ENCODE measurements around the gene CNTNAP2. TPM values are rescaled to one million over a fixed set of nuclear protein-coding genes. Genes with fewer than 3 reads are reported as not detected.

The CNTNAP2 gene
- total RNA-seq, 2 donors from 2014 or later = 0.37 TPM; not detected in 1

GRCh38 chr7:146858690-146859089 lies 742.1 kb downstream of the CNTNAP2 start:
- H3K9me3 ChIP-seq (ENCODE audit: control insufficient read depth, low read length, poor library complexity, severe bottlenecking) = no peaks in the 10 kb centered on the region
- no peak for DNase-seq
- ATAC-seq = no peak
- H3K27me3 Mint-ChIP-seq = no peaks in the 10 kb centered on the region
- no peak overlapping the region for H3K27ac Mint-ChIP-seq
- no peaks in the 10 kb centered on the region for H3K36me3 Mint-ChIP-seq (ENCODE audit: low read depth)
- H3K4me3 Mint-ChIP-seq = no peak overlapping the region
- H3K4me1 Mint-ChIP-seq = no peaks in the 10 kb centered on the region

GRCh38 chr7:146861701-146862100 lies 745.1 kb downstream of the CNTNAP2 start:
- ATAC-seq = no peak
- Mint-ChIP-seq H3K36me3 (ENCODE audit: low read depth) (no peaks in the 10 kb centered on the region), H3K4me1 (no peaks in the 10 kb centered on the region), H3K27me3 (no peaks in the 10 kb centered on the region), H3K27ac (no peak overlapping the region), H3K4me3 (no peak overlapping the region)
- no peak for DNase-seq
- H3K9me3 ChIP-seq (ENCODE audit: control insufficient read depth, low read length, poor library complexity, severe bottlenecking) = no peaks in the 10 kb centered on the region

GRCh38 chr7:146862415-146862814 lies 745.8 kb downstream of the CNTNAP2 start:
- no peaks in the 10 kb centered on the region for H3K4me1 Mint-ChIP-seq
- H3K27me3 Mint-ChIP-seq = no peaks in the 10 kb centered on the region
- ATAC-seq (no peak), DNase-seq (no peak)
- no peaks in the 10 kb centered on the region for H3K9me3 ChIP-seq (ENCODE audit: control insufficient read depth, low read length, poor library complexity, severe bottlenecking)
- H3K36me3 Mint-ChIP-seq (ENCODE audit: low read depth) = no peaks in the 10 kb centered on the region
- H3K4me3 Mint-ChIP-seq = no peak overlapping the region
- H3K27ac Mint-ChIP-seq = no peak overlapping the region

GRCh38 chr7:146864644-146865043 lies 748.0 kb downstream of the CNTNAP2 start:
- H3K9me3 ChIP-seq (ENCODE audit: control insufficient read depth, low read length, poor library complexity, severe bottlenecking) = no peaks in the 10 kb centered on the region
- Mint-ChIP-seq H3K4me1 (no peaks in the 10 kb centered on the region), H3K4me3 (no peak overlapping the region), H3K27ac (no peak overlapping the region), H3K27me3 (no peaks in the 10 kb centered on the region), H3K36me3 (ENCODE audit: low read depth) (no peaks in the 10 kb centered on the region)
- ATAC-seq = no peak
- DNase-seq = no peak

GRCh38 chr7:146865696-146866095 lies 749.1 kb downstream of the CNTNAP2 start:
- Mint-ChIP-seq H3K36me3 (ENCODE audit: low read depth) (no peaks in the 10 kb centered on the region), H3K27me3 (no peaks in the 10 kb centered on the region), H3K27ac (no peak overlapping the region), H3K4me1 (no peaks in the 10 kb centered on the region), H3K4me3 (no peak overlapping the region)
- DNase-seq (no peak), ATAC-seq (no peak)
- no peaks in the 10 kb centered on the region for H3K9me3 ChIP-seq (ENCODE audit: control insufficient read depth, low read length, poor library complexity, severe bottlenecking)

- H3K9me3 ChIP-seq (ENCODE audit: control insufficient read depth, low read length, poor library complexity, severe bottlenecking) = no peaks in the 10 kb centered on the region
- Mint-ChIP-seq H3K4me3 (no peak overlapping the region), H3K4me1 (no peaks in the 10 kb centered on the region), H3K36me3 (ENCODE audit: low read depth) (no peaks in the 10 kb centered on the region), H3K27me3 (no peaks in the 10 kb centered on the region), H3K27ac (no peak overlapping the region)
- ATAC-seq (no peak), DNase-seq (no peak)
These were observed 758.1 kb downstream of the CNTNAP2 start for GRCh38 chr7:146874722-146875121.

GRCh38 chr7:146875237-146875785 lies 758.7 kb downstream of the CNTNAP2 start:
- Mint-ChIP-seq H3K4me1 (no peaks in the 10 kb centered on the region), H3K27me3 (no peaks in the 10 kb centered on the region), H3K4me3 (no peak overlapping the region), H3K36me3 (ENCODE audit: low read depth) (no peaks in the 10 kb centered on the region), H3K27ac (no peak overlapping the region)
- no peak for DNase-seq
- H3K9me3 ChIP-seq (ENCODE audit: control insufficient read depth, low read length, poor library complexity, severe bottlenecking) = no peaks in the 10 kb centered on the region
- no peak for ATAC-seq

- DNase-seq (no peak), ATAC-seq (no peak)
- no peaks in the 10 kb centered on the region for H3K9me3 ChIP-seq (ENCODE audit: control insufficient read depth, low read length, poor library complexity, severe bottlenecking)
- H3K27me3 Mint-ChIP-seq = no peaks in the 10 kb centered on the region
- H3K27ac Mint-ChIP-seq = no peak overlapping the region
- no peak overlapping the region for H3K4me3 Mint-ChIP-seq
- no peaks in the 10 kb centered on the region for H3K36me3 Mint-ChIP-seq (ENCODE audit: low read depth)
- no peaks in the 10 kb centered on the region for H3K4me1 Mint-ChIP-seq
These were observed 759.4 kb downstream of the CNTNAP2 start for GRCh38 chr7:146875981-146876380.

GRCh38 chr7:146876411-146876810 lies 759.8 kb downstream of the CNTNAP2 start:
- no peaks in the 10 kb centered on the region for H3K9me3 ChIP-seq (ENCODE audit: control insufficient read depth, low read length, poor library complexity, severe bottlenecking)
- Mint-ChIP-seq H3K36me3 (ENCODE audit: low read depth) (no peaks in the 10 kb centered on the region), H3K27me3 (no peaks in the 10 kb centered on the region), H3K4me1 (no peaks in the 10 kb centered on the region), H3K4me3 (no peak overlapping the region), H3K27ac (no peak overlapping the region)
- ATAC-seq (no peak), DNase-seq (no peak)

- no peak overlapping the region for H3K27ac Mint-ChIP-seq
These were observed 762.3 kb downstream of the CNTNAP2 start for GRCh38 chr7:146878901-146879300.

GRCh38 chr7:146885231-146885630 lies 768.6 kb downstream of the CNTNAP2 start:
- DNase-seq = no peak
- Mint-ChIP-seq H3K36me3 (ENCODE audit: low read depth) (no peaks in the 10 kb centered on the region), H3K4me1 (no peaks in the 10 kb centered on the region), H3K4me3 (no peak overlapping the region), H3K27ac (no peak overlapping the region), H3K27me3 (no peaks in the 10 kb centered on the region)
- ATAC-seq = no peak
- H3K9me3 ChIP-seq (ENCODE audit: control insufficient read depth, low read length, poor library complexity, severe bottlenecking) = no peaks in the 10 kb centered on the region

More at GRCh38 chr7:146878901-146879300, 762.3 kb downstream of the CNTNAP2 start:
- Mint-ChIP-seq H3K36me3 (ENCODE audit: low read depth) (no peaks in the 10 kb centered on the region), H3K4me1 (no peaks in the 10 kb centered on the region), H3K27me3 (no peaks in the 10 kb centered on the region), H3K4me3 (no peak overlapping the region)
- ATAC-seq (no peak), DNase-seq (no peak)
- no peaks in the 10 kb centered on the region for H3K9me3 ChIP-seq (ENCODE audit: control insufficient read depth, low read length, poor library complexity, severe bottlenecking)

GRCh38 chr7:146889806-146890555 lies 773.4 kb downstream of the CNTNAP2 start:
- Mint-ChIP-seq H3K4me3 (no peak overlapping the region), H3K36me3 (ENCODE audit: low read depth) (no peaks in the 10 kb centered on the region), H3K27ac (no peak overlapping the region), H3K4me1 (no peaks in the 10 kb centered on the region), H3K27me3 (no peaks in the 10 kb centered on the region)
- ATAC-seq = no peak
- DNase-seq = no peak
- no peaks in the 10 kb centered on the region for H3K9me3 ChIP-seq (ENCODE audit: control insufficient read depth, low read length, poor library complexity, severe bottlenecking)

- ATAC-seq = no peak
- no peaks in the 10 kb centered on the region for H3K27me3 Mint-ChIP-seq
- no peaks in the 10 kb centered on the region for H3K4me1 Mint-ChIP-seq
- H3K9me3 ChIP-seq (ENCODE audit: control insufficient read depth, low read length, poor library complexity, severe bottlenecking) = peaks cover 3% of the 10 kb centered on the region
- DNase-seq = no peak
- no peak overlapping the region for H3K4me3 Mint-ChIP-seq
- no peaks in the 10 kb centered on the region for H3K36me3 Mint-ChIP-seq (ENCODE audit: low read depth)
- H3K27ac Mint-ChIP-seq = no peak overlapping the region
These were observed 775.5 kb downstream of the CNTNAP2 start for GRCh38 chr7:146892151-146892550.

- DNase-seq (no peak), ATAC-seq (no peak)
- H3K4me3 Mint-ChIP-seq = no peak overlapping the region
- H3K4me1 Mint-ChIP-seq = no peaks in the 10 kb centered on the region
- no peak overlapping the region for H3K27ac Mint-ChIP-seq
- no peaks in the 10 kb centered on the region for H3K27me3 Mint-ChIP-seq
- H3K9me3 ChIP-seq (ENCODE audit: control insufficient read depth, low read length, poor library complexity, severe bottlenecking) = peaks cover 4% of the 10 kb centered on the region
- H3K36me3 Mint-ChIP-seq (ENCODE audit: low read depth) = no peaks in the 10 kb centered on the region
These were observed 778.3 kb downstream of the CNTNAP2 start for GRCh38 chr7:146894927-146895326.
